Stimulated activated CD4-positive, alpha-beta T cell treated with anti-CD3 and anti-CD28 coated beads, Interleukin-4, amount 100 ng/mL, for 1 hour (primary cell): ENCODE data around the gene UBL4A.
A peak's percentile ranks its signal among the peaks of the same experiment; 100 is the strongest.

Source experiments
- DNase-seq: peaks from one replicate; pipeline ENCODE4 v3.0.0-alpha.2; 2020

The UBL4A gene

DNA sequence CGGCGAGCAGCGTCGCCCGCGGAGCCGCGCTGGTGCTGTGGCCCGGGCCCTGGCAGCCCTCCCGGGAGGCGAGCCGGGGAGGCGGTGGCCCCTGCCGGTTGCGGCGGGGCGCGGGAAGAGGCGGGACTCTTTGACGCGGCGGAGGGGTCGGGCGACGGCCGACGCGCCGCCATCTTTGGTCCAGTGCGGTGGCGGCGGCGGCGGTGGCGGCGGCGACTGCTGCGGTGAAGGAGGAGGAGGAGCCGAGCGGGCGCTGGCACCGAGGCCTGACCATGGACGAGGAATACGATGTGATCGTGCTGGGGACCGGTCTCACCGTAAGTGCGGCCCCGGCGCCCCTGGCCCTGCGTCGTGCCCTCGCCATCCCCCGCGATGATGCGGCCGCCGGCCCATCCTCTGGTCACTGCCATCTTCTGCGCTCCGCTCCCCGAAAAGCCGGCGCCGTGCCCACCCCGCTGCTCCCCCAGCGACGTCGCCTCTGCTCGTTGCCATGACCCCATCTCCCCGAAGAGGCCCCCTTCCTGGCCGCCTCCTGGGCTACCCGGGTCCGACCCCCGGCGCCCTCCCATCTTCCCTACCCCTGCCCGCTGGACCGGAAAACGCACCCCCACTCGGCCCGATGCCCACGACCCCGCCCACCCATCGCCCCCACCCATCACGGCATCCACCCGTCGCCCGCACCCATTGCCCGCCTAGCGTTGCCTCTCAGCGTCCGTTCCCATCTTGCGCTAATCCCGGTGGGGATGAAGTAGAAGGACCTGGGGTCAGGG lies 49.2 kb downstream of the UBL4A start, which contains the start of gene GDI1:
TSS of gene GDI1 (plus strand) at position 172 of the 770 bp plus-strand sequence. CDS start at position 273, 101 bp downstream.
- DNase-seq: peak; percentile 62

DNA sequence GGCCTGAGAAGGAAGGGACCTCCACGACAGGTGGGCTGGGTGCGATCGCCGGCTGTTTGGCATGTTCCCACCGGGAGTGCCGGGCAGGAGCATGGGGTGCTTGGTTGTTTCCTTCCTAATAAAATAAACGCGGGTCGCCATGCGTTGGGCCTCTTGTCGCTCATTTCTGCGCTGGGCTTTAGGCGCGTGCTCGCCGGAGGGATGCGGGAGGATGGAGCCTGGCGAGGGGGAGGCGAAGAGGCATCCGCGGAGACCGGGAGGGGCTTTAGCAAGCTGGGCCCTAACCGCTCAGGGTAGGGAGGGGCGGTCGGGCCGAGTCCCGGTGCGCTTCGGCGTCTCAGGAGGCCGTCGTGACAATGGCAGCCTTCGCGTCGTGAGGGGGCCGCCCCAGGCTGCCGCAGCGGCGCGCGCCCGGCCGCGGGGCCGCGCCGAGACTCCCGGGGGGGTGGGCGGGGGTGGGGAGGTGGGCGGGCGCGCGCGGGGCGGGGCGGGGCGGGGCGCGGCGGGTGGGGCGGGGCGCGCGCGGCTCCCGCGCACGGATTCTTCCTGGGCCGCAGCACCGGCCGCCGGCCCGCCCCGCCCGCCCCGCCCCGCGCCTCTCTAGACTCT lies 49.9 kb downstream of the UBL4A start:
- peak; percentile 52 for DNase-seq

DNA sequence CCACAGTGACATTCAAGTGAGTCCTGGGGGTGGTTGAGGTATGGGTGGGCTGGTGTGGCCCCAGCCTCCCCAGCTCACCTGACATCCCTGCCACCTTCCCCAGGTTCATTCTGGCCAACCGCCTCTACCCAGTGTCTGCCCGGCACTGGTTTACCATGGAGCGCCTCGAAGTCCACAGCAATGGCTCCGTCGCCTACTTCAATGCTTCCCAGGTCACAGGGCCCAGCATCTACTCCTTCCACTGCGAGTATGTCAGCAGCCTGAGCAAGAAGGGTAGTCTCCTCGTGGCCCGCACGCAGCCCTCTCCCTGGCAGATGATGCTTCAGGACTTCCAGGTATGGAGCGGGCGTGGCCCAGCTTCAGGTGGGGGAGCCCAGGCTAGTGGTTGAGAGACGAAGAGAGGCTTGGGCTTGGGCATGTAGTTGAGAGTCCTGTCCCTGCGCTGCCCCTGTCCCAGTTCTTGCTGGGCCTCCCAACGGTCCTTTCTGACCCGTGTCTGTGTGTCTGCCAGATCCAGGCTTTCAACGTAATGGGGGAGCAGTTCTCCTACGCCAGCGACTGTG lies 51.2 kb downstream of the UBL4A start:
- no peak for DNase-seq

DNA sequence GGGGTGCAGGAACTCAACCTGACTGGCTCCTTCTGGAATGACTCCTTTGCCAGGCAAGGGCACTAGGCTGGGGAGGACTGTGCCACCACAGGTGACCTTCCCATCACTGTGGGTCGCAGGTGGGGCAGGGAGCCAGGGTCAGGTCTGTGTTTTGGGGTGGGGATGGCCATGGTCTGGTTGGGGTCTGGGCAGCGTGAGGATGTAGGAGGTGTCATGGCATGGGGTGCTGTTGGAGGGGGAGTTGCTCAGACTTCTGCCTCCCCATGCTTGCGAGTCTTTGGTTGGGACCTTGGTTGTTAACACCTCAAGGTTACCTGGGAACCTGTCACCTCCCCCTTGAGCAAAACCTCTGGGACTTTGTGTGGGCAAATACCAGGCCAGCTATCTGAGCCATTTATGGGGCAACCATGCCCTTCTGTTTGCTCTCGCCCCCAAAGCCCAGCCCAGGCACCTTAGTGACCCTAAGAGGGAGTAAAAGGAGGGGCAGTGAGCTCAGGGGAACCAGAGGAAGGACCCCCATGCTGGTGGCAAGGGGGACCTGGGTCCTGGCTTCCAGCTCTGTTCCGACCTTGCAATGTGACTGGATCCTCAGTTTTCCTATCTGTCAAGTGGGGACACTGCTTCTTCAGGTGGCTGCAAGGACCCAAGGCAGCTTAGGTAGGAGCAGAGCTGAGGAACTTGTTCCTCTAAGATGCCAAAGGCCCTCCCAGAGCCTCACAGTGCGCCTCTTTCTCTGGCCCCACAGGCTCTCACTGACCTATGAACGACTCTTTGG lies 51.8 kb downstream of the UBL4A start:
- no peak for DNase-seq
